IPS-NIHi7 (cell line): Measurements from ENCODE around the gene CHCHD10.

ENCODE experiments used
- DNase-seq: peaks from one replicate; pipeline ENCODE4 v3.0.0; 2012; ENCODE audit warnings: mixed read lengths; ENCODE audit errors: extremely low spot score

CHCHD10 gene

GRCh38 chr22:23767673-23768548, at the start of gene CHCHD10:
Gene CHCHD10, minus strand, starts transcription at chr22:23767972. Its CDS starts 98 bp downstream, at chr22:23767874.
- peak; percentile 81 for DNase-seq

DNA sequence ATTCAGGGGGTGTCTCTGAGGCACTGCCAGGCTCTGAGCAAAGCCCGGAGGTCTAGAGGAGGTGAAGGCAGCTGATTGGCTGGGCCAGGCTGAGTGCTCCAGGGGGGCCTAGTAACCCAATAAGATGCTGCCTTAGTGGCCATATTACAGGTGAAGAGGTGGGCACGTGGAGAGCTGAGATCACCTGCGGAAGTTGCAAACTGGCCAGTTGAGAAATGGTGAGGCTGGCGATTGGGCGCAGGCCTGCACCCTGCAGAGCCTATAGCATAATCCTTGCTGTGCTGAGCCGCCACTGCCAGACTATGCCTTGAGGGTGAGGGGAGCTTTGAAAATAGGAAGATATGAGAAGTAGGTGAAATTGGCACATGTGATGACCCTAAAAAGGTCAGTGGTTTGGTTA, 49.4 kb upstream of the CHCHD10 start:
- no peak for DNase-seq

DNA sequence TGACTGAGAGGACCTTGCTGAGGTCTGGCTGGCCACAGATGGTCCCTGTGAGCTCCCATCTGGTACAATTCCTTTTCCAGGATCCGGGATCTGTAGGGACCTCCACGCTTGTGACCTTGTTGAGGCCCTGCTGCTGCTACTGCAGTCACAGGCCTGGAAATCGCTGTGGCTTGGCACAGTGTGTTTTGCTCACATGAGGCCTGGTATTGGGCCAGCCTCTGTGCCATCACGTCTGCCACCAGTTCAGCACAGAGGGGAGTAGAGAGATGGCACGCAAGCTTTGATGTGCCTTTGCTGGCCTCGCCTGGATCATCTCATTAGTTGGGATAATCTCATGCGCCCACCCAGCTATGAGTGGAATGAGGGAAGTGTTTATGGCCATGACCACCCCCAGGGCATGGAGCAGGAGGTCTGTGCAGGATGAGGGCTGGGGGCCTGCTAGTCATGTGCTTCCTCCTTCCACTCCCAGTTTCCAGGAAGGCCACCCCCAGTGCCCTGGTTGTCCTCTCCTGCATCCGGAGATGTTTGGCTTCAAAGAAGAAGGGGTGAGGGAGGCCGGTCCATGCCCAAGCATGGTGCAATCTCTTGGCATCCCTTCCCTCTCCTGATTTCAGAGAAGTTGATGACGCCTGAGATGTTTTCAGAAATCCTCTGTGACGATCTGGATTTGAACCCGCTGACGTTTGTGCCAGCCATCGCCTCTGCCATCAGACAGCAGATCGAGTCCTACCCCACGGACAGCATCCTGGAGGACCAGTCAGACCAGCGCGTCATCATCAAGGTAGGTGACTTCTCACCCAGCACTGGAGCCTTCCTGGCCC, 48.6 kb upstream of the CHCHD10 start:
- no peak for DNase-seq

- no peak for DNase-seq
Measured at GRCh38 chr22:23815541-23816155, 47.9 kb upstream of the CHCHD10 start.

DNA sequence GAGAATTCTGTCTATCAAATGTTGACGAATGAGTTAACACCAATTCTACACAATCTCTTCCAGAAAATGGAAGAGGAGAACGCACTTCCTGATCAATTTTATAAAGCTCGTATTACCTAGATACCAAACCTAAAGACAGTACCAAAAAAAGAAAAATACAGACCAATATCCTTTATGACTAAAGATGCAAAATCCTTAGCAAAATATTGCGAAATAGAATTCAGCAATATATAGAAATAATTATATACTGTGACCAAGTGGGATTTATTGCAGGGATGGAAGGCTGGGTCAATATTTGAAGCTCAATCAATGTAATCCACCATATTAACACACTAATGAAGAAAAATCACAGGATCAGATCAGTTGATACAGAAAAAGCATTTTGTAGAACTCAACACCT, 44.6 kb upstream of the CHCHD10 start:
- no peak for DNase-seq

- no peak for DNase-seq
Measured at GRCh38 chr22:23806837-23807236, 39.1 kb upstream of the CHCHD10 start.

DNA sequence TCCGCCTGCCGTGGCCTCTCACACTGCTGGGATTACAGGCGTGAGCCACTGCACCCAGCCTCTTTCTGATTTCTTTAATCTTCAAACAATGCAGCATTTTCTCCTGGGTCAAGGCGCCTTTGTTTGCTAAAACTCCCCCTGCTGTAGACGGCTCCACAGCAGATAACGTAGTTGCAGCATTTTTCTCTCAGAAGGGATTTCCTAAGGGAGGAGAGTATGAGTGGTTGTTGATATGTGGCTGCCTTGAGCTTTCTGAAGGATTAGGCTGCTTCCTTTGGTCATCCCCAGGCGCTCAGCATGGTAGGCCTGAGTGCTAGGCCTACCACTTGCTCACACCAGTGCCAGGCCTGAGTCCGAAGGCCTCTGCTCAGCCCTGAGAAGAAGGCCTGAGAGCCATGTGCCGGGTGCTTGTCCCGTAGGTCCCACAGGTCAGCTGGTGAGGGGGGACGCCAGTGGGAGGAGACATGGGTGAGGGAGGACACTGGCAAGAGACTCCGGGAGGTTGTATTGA, 37.1 kb upstream of the CHCHD10 start:
- no peak for DNase-seq

DNA sequence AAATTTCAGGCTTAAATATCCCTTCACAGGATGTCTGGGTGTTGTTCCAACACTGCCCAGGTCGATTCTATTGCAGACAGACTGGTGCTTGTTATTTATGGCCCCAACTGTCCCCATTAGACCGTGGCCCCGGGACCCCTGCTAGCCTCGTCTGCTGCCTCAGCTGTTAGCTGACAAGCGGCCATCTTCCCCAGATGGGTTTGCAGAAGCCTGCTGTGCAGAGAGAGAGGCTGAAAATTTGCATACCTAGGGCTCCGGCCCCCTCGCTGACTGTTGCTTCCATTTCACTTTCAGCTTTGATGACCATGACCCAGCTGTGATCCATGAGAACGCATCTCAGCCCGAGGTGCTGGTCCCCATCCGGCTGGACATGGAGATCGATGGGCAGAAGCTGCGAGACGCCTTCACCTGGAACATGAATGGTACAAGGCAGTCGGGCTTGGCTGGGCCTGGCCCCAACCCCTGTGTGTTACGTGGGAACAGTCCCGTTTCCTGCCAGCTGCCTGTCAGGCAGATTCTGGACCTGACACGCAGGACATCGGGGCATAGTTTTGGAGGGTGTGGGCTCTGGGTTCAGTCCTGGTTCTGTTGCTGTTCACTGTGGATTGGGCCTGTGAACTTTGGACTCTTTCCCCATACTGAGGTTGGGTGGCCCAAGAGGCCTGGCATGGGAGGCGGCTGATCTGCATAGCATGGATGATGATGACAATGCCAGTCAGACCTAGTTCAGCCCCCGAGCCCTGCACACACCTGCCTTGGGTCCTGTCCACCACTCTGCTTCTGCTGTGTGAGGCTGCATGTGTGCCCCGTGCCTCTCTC, 35.4 kb upstream of the CHCHD10 start:
- no peak for DNase-seq

DNA sequence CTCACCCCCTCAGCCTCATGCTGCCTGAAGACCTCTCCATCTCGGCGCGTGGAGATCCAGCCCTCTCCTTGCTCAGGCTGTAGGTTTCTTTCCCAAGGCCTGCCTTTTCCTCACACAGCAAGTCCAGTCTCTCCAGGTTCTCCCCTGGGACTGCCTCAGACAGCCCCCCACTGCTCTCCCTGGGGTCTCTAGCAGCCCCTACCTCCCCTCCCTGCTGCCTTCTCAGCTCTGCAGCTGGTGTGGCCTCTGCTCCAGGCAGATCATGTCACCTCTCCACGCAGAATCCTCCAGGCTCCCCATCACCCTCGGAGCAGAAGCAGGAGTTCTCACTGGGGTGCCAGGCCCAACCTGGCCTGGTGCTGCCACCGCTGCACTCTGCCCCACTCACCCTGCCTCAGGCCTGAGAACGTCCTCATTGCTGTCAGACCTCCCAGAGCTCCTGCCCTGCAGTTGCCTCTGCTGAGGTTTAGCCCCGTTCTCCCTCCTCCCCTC, 34.2 kb upstream of the CHCHD10 start:
- DNase-seq = no peak

DNA sequence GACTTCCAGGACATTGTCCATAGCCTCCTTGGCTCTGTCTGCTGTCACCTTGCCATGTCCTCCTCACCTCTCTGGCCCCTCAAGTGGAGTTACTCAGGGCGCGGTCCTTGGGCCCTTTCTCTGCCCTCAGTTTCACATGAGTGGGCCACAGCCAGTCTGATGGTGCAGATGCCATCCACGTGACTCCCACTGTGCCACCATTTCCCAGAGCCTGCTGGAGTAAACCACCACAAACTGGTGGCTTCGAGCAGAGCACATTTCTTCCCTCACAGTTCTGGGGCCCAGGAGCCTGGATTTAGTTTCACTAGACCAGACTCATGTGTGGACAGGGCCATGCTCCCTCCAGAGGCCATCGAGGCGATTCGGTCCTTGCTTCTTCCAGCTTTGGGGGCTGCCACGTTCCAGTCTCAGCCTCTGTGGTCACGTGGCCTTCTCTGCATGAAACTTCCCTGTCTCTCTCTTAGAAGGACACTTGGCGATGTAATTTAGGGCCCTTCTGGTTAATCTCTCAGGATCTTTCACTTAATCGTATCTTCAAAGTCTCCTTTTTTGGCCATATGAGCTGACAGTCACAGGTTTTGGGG, 33.6 kb upstream of the CHCHD10 start:
- DNase-seq = no peak

GRCh38 chr22:23800297-23801237, 32.8 kb upstream of the CHCHD10 start:
- no peak for DNase-seq

DNA sequence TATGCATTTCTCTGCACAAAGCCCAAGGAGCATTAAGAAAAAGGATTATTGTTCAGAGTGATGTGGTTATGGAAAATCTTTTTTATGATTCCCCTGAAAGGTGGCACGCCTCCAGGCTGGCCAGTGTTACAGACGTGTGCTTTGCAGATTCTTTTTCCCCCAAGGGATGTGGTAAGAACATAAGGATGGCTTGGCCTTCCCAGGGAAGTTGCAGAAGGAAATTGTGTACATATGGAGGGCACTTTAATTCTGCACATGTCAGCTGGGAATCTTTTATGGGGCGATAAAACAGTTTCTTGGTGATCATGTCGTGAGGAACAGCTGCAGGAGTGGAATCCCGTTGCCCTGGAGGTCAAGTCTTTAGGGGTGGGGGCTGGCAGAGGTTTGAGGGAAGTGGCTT, 28.7 kb upstream of the CHCHD10 start:
- DNase-seq = no peak

- DNase-seq = no peak
Measured at GRCh38 chr22:23793326-23793725, 25.6 kb upstream of the CHCHD10 start.

- no peak for DNase-seq
Measured at GRCh38 chr22:23791738-23792645, 24.2 kb upstream of the CHCHD10 start.

DNA sequence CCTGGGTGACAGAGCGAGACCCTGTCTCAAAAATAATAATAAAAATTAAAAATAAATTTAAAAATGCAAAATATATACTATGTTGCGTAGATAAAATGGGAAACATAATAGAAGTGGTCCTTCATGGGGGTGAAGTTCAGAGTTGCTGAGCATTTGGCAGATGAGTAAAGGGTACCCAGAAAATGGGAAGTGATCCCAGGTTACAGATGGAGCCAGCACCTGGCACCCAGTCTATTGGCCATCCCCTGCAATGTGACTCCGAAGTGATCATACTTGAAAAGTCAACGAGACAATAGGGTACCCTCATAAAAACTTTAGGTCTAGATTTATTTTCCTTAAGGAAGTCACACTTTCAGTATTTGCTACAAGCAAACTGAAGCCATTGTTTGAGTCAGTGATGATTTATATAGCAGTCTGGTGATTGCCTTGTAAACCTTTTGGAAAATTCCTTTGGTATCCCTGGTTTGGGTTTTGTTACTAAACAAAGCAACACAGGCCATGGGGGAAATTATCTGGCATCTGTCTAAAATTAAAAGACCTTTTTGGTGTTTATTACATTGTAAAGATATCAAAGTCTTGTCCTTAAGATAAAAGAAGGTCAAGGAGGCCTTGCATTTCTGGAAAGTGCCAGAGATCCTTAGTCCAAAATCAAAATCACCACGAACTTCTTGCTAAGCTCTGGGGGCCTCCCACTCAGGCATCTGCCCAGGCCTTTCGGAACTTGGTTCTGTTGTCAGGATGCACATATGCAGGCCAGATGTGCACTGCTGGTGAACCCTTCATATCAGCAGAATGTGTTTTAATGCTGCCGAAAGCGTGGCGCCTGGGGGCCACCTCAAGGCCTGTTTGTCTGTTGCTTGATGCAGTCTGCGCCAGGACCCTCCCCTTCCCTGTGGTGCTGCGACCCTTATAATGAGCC, 23.3 kb upstream of the CHCHD10 start:
- no peak for DNase-seq

DNA sequence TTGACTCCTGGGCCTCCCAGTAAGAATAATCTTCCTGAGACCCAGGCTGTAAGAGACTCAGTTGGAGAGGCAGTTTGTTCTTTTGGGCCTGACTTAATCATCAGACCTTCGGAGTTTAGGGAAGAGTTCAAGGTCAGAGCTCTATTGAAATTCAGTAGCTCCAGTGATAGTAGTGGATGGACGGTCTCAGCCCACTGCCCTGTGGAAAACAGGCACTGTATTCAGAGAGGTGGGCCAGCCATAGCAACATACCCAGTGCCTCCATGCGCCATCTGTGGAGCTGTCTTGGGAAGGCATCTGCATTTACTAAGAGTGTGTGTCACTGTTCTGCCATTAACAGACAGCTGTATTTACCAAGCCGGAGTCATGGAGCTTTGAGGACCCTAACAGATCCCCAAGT, 21.9 kb upstream of the CHCHD10 start:
- DNase-seq = no peak

- no peak for DNase-seq
Measured at GRCh38 chr22:23789121-23789520, 21.3 kb upstream of the CHCHD10 start.
